ENCODE measurements around the gene USF3. TPM values are rescaled to one million over a fixed set of nuclear protein-coding genes. Genes with fewer than 3 reads are reported as not detected.
"Not testable (repeated sequence)": the region's sequence is repeated elsewhere in the genome, so short reads cannot be mapped to it uniquely, and the experiment has no call there.

The USF3 gene
- total and polyA plus RNA-seq, 3 donors from 2014 or later = 8.6 to 25.4 (median 22.7) TPM

DNA sequence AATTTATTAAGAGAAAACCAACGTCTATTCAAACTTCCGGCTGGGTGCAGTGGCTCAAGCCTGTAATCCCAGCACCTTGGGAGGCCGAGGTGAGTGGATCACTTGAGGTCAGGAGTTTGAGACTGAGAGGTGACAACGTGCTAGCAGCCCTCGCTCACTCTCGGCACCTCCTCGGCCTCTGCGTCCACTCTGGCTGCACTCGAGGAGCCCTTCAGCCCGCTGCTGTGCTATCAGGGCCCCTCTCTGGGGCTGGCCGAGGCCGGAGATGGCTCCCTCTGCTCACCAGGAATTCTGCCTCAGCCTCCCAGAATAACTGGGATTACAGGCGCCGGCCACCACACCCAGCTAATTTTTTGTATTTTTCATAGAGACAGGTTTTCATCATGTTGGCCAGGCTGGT, 58.7 kb downstream of the USF3 start:
- no peaks in the 10 kb centered on the region for H3K36me3 ChIP-seq (ENCODE audit: low read depth, missing control alignments)
- no peaks in the 10 kb centered on the region for H3K4me1 ChIP-seq
- intact Hi-C loops (cut with DNase I; ENCODE audit: low total_unique reads) = no loop called here
- no peaks in the 10 kb centered on the region for H3K9me3 ChIP-seq
- H3K4me3 ChIP-seq = no peak overlapping the region
- WGBS, 2 donors = 70 to 73% methylated on average over 14 of the region's 14 CpGs
- TF ChIP-seq, protein P1, sequence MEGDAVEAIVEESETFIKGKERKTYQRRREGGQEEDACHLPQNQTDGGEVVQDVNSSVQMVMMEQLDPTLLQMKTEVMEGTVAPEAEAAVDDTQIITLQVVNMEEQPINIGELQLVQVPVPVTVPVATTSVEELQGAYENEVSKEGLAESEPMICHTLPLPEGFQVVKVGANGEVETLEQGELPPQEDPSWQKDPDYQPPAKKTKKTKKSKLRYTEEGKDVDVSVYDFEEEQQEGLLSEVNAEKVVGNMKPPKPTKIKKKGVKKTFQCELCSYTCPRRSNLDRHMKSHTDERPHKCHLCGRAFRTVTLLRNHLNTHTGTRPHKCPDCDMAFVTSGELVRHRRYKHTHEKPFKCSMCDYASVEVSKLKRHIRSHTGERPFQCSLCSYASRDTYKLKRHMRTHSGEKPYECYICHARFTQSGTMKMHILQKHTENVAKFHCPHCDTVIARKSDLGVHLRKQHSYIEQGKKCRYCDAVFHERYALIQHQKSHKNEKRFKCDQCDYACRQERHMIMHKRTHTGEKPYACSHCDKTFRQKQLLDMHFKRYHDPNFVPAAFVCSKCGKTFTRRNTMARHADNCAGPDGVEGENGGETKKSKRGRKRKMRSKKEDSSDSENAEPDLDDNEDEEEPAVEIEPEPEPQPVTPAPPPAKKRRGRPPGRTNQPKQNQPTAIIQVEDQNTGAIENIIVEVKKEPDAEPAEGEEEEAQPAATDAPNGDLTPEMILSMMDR (IDR thresholded peaks at IDR 0.05) = no peak
- no peak for TF ChIP-seq POLR2A (IDR thresholded peaks at IDR 0.05)
- DNase-seq = no peak
- H3K27me3 ChIP-seq = no peaks in the 10 kb centered on the region
- no peak overlapping the region for H3K27ac ChIP-seq

DNA sequence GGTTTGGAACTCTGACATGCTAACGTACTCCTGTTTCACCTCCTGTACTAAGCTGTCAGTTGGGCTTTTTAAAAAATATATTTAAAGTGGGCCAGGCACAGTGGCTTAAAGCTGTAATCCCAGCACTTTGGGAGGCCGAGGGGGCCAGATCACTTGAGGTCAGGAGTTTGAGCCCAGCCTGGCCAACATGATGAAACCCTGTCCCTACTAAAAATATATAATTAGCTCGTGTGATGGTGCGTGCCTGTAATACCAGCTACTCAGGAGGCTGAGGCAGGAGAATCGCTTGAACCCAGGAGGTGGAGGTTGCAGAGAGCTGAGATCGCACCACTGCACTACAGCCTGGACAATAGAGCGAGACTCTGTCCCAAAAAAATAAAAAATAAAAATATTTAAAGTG, 60.4 kb downstream of the USF3 start:
- H3K27me3 ChIP-seq; H3K4me1 ChIP-seq; H3K27ac ChIP-seq; intact Hi-C loops (cut with DNase I; ENCODE audit: low total_unique reads); H3K4me3 ChIP-seq; DNase-seq; H3K36me3 ChIP-seq (ENCODE audit: low read depth, missing control alignments); H3K9me3 ChIP-seq: not testable (repeated sequence)
- 91 to 95% methylated on average over 7 of the region's 7 CpGs for WGBS, 2 donors

DNA sequence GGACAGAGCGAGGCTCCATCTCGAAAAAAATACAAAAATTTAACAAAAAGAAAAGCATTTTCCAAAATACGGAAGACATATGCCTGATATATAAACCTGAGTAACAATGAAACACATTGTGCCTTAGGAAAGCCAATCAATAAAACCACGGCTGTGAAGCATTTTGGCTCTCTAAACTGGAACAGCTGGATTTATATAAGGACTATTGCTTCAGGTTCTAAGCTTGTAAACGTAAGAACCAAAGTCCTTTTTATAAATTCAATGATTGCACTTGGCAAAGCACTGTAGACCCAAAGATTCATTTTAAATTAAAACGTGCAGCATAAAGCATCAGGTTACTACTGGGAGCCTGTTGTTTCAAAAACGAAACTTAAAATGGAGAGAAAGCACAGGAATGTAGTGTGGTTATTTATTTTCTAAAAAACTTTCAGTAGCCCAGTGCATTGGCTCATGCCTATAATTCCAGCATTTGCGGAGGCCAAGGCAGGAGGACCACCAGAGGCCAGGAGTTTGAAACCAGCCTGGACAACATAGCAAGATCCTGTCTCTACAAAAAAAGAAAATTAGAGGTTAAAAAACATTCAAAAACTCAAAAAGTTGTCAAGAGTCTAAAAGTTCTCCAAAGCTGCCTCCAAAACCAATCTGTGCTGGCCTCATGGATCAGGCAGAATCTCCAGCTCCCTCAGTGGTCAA, 61.5 kb downstream of the USF3 start:
- Histone ChIP-seq H3K27ac (no peak overlapping the region), H3K4me3 (no peak overlapping the region), H3K27me3 (no peaks in the 10 kb centered on the region), H3K36me3 (ENCODE audit: low read depth, missing control alignments) (no peaks in the 10 kb centered on the region), H3K4me1 (no peaks in the 10 kb centered on the region), H3K9me3 (no peaks in the 10 kb centered on the region)
- intact Hi-C loops (cut with DNase I; ENCODE audit: low total_unique reads) = no loop called here
- DNase-seq = no peak
- WGBS, 2 donors = 88 to 91% methylated on average over 8 of the region's 8 CpGs
- TF ChIP-seq, protein P1 (IDR thresholded peaks at IDR 0.05) = no peak
- TF ChIP-seq POLR2A (IDR thresholded peaks at IDR 0.05) = no peak

DNA sequence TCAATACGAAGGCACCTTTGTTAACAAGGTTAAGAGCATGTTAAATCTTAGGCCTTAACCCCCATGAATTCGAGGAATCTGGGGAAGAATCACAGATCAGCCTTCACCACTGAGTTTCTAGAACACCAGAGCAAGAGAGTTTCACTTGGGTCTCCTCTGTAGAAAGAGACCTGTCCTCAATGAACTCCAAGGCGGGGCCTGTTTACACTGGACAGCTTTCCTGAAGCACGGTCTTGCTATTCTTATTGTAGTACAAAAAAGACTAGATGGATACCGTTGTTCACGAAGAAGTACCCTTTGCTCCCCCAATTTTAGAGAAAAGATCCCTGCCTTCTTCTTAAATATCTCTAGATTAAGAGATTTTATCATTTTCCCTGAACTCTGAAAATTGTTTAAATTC, 64.9 kb downstream of the USF3 start:
- DNase-seq = no peak
- no peak overlapping the region for H3K27ac ChIP-seq
- H3K36me3 ChIP-seq (ENCODE audit: low read depth, missing control alignments) = no peaks in the 10 kb centered on the region
- no peaks in the 10 kb centered on the region for H3K4me1 ChIP-seq
- intact Hi-C loops (cut with DNase I; ENCODE audit: low total_unique reads) = no loop called here
- H3K9me3 ChIP-seq = no peaks in the 10 kb centered on the region
- no peaks in the 10 kb centered on the region for H3K27me3 ChIP-seq
- TF ChIP-seq, protein P1 (IDR thresholded peaks at IDR 0.05) = no peak
- no peak for TF ChIP-seq POLR2A (IDR thresholded peaks at IDR 0.05)
- WGBS, 2 donors = 89 to 90% methylated on average over 6 of the region's 6 CpGs
- H3K4me3 ChIP-seq = no peak overlapping the region

DNA sequence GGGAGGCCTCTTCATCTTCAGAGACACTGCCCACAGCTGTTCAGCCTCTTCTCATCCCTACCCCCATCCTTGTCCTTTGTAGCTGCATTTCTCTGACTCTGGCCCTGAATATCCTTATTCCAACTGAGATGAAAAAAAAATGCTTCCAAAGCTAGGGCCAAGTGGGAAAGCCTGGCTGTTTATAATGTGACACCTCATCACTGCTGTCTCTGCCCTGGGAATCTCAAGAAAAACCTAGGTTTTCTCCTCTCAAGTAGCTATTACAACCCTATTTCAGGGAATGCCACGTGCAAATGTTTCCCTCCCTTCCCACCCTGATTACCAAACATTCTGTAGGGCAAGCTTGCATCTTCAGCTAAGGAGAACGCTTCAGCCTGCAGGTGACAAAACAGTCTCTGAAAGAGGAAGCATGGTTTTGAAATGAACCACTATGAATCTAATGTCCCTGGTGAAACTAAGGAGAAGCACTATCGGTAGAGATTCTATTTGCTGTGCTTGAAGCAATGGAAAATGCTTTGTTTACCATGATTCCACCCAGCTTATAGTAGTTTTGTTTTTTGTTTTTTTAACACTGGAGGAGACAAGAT, 65.4 kb downstream of the USF3 start:
- 77 to 84% methylated on average over 3 of the region's 3 CpGs for WGBS, 2 donors
- no peak for DNase-seq
- intact Hi-C loops (cut with DNase I; ENCODE audit: low total_unique reads) = no loop called here
- Histone ChIP-seq H3K9me3 (no peaks in the 10 kb centered on the region), H3K27ac (no peak overlapping the region), H3K36me3 (ENCODE audit: low read depth, missing control alignments) (no peaks in the 10 kb centered on the region), H3K27me3 (no peaks in the 10 kb centered on the region), H3K4me1 (no peaks in the 10 kb centered on the region), H3K4me3 (no peak overlapping the region)
- TF ChIP-seq POLR2A (IDR thresholded peaks at IDR 0.05) = no peak
- TF ChIP-seq, protein P1 (IDR thresholded peaks at IDR 0.05) = no peak
